Peyer's patch (tissue), 4 donors: ENCODE data around the gene KLF16. TPM values are rescaled to one million over a fixed set of nuclear protein-coding genes. Genes with fewer than 3 reads are reported as not detected.
A peak's percentile ranks its signal among the peaks of the same experiment; 100 is the strongest.
"Not testable (repeated sequence)": the region's sequence is repeated elsewhere in the genome, so short reads cannot be mapped to it uniquely, and the experiment has no call there.

Source experiments
- DNase-seq, 3 donors: peaks; one replicate each; pipeline ENCODE4 v3.0.0-alpha.2; 2017 to 2019
- H3K27ac ChIP-seq, 4 donors: fragments of 200-600 bp; sonication (generic); one replicate each; pipeline ENCODE4 v1.5.1; 2016 to 2019
- H3K27me3 ChIP-seq, 2 donors: fragments of 200-600 bp; sonication (generic); one replicate each; pipeline ENCODE4 v1.5.1; 2019
- H3K36me3 ChIP-seq, 3 donors: fragments of 200-600 bp; sonication (generic); one replicate each; pipeline ENCODE4 v1.5.1; 2016 to 2019
- H3K4me1 ChIP-seq, 4 donors: fragments of 200-600 bp; sonication (generic); one replicate each; pipeline ENCODE4 v1.5.1; 2016 to 2019
- H3K4me3 ChIP-seq, 4 donors: fragments of 200-600 bp; sonication (generic); 1 replicate in 3 of 4; 2 replicates in 1 of 4; pipeline ENCODE4 v1.5.1; 2016 to 2019; ENCODE audit warnings: mild to moderate bottlenecking in 1 of 4
- H3K9me3 ChIP-seq, 4 donors: fragments of 200-600 bp; sonication (generic); one replicate each; pipeline ENCODE4 v1.5.1; 2016 to 2019; ENCODE audit warnings: mild to moderate bottlenecking in 1 of 4
- POLR2A ChIP-seq, 2 donors: fragments of 450-650 bp; IDR thresholded peaks; one replicate each; pipeline ENCODE4 v1.5.1; 2017; ENCODE audit warnings: antibody characterized with exemption in 2 of 2, mild to moderate bottlenecking in 2 of 2, moderate library complexity in 2 of 2
- total RNA-seq, 4 donors: library from RNA; depleted of rRNA; stranded (reverse); fragments of >200 nt; gene quantifications; one replicate each; pipeline ENCODE4 v1.1.0, GENCODE V29; 2016
- TF ChIP-seq, protein P1 (sequence below), 6 experiments: fragments of 450-650 bp in 4 of 6; fragments of 200-600 bp in 2 of 6; sonication (generic) in 1 of 6; IDR thresholded peaks; one replicate each; pipeline ENCODE4 v1.5.1; 2017 to 2019; ENCODE audit warnings: antibody characterized with exemption in 6 of 6, mild to moderate bottlenecking in 3 of 6, moderate library complexity in 1 of 6

KLF16 gene
- total RNA-seq, 4 donors from 2014 or later = 10.3 to 18.2 (median 14.8) TPM

- H3K36me3 ChIP-seq = no peaks in the 10 kb centered on the region
- TF ChIP-seq POLR2A (IDR thresholded peaks at IDR 0.05) = no peak
- TF ChIP-seq, protein P1, sequence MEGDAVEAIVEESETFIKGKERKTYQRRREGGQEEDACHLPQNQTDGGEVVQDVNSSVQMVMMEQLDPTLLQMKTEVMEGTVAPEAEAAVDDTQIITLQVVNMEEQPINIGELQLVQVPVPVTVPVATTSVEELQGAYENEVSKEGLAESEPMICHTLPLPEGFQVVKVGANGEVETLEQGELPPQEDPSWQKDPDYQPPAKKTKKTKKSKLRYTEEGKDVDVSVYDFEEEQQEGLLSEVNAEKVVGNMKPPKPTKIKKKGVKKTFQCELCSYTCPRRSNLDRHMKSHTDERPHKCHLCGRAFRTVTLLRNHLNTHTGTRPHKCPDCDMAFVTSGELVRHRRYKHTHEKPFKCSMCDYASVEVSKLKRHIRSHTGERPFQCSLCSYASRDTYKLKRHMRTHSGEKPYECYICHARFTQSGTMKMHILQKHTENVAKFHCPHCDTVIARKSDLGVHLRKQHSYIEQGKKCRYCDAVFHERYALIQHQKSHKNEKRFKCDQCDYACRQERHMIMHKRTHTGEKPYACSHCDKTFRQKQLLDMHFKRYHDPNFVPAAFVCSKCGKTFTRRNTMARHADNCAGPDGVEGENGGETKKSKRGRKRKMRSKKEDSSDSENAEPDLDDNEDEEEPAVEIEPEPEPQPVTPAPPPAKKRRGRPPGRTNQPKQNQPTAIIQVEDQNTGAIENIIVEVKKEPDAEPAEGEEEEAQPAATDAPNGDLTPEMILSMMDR (IDR thresholded peaks at IDR 0.05) = no peak
- H3K27me3 ChIP-seq = no peaks in the 10 kb centered on the region
- H3K9me3 ChIP-seq = no peaks in the 10 kb centered on the region
- peaks cover 0 to 19% (median 14%) of the 10 kb centered on the region in 4 donors for H3K4me1 ChIP-seq
- DNase-seq = no peak
- no peak overlapping the region for H3K27ac ChIP-seq
- no peak overlapping the region for H3K4me3 ChIP-seq
Observed at GRCh38 chr19:1893791-1894190, 30.4 kb upstream of the KLF16 start.

DNA sequence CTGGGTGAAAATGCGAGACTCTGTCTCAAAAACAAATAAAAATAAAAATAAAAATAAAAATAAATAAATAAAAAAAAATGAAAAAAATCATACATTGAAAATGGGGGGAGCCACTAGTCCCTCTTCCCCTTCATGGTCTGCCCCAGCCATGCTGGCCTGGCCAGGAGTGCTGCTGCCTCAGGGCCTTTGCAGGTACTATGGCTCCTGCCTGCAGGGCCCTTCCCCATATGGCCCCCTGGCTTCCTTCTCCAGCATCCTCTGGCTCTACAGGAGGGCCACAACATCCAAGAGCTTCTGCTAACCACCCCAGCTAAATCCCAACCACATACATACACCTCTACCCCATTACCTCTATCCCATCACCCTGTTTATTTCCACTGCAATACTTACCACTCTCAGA is 26.5 kb upstream of the KLF16 start:
- Histone ChIP-seq H3K27ac (no peak overlapping the region), H3K36me3 (no peaks in the 10 kb centered on the region)

DNA sequence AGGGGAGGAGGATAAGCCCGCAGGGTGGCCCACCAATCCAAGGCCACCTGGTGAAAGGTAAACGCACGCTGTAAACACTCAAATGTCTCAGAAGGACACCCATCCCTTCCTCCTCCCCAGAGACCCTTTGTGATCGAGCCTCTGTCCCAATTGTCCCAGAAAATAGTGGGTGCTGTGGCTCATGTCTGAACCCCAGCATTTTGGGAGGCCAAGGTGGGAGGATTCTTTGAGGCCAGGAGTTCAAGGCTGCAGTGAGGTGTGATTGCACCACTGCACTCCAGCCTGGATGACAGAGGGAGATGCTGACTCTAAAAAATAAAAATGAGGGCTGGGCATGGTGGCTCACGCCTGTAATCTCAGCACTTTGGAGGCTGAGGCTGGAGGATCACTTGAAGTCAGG is 25.0 kb upstream of the KLF16 start:
- Histone ChIP-seq H3K4me3 (no peak overlapping the region), H3K27me3 (no peaks in the 10 kb centered on the region), H3K27ac (no peak overlapping the region), H3K9me3 (no peaks in the 10 kb centered on the region), H3K4me1 (peaks cover 0 to 16% (median 10%) of the 10 kb centered on the region in 4 donors), H3K36me3 (no peaks in the 10 kb centered on the region)
- TF ChIP-seq, protein P1 (IDR thresholded peaks at IDR 0.05) = no peak
- no peak for TF ChIP-seq POLR2A (IDR thresholded peaks at IDR 0.05)
- DNase-seq = no peak

More for the DNA sequence above, 26.5 kb upstream of the KLF16 start:
- no peak overlapping the region for H3K4me3 ChIP-seq
- H3K9me3 ChIP-seq = no peaks in the 10 kb centered on the region
- TF ChIP-seq, protein P1 (IDR thresholded peaks at IDR 0.05) = no peak
- no peak for TF ChIP-seq POLR2A (IDR thresholded peaks at IDR 0.05)
- DNase-seq = no peak
- H3K27me3 ChIP-seq = no peaks in the 10 kb centered on the region
- H3K4me1 ChIP-seq = peaks cover 0 to 4% (median under 1%) of the 10 kb centered on the region in 4 donors

- not testable (repeated sequence) for DNase-seq, H3K9me3 ChIP-seq, H3K4me3 ChIP-seq, H3K27me3 ChIP-seq, H3K27ac ChIP-seq, H3K36me3 ChIP-seq
- peaks cover 0 to 35% (median 23%) of the 10 kb centered on the region in 4 donors for H3K4me1 ChIP-seq
Observed at GRCh38 chr19:1886360-1886759, 23.0 kb upstream of the KLF16 start.

- peak; percentile 50 to 83 for TF ChIP-seq POLR2A (IDR thresholded peaks at IDR 0.05)
- DNase-seq = peak; percentile 95 to 98 (median 96)
- not testable (repeated sequence) for H3K9me3 ChIP-seq
Observed at GRCh38 chr19:1885398-1886119, 22.2 kb upstream of the KLF16 start, which contains the start of gene ABHD17A. Gene ABHD17A (minus strand): TSS chr19:1885496. CDS start chr19:1881566, 3,930 bp downstream.

DNA sequence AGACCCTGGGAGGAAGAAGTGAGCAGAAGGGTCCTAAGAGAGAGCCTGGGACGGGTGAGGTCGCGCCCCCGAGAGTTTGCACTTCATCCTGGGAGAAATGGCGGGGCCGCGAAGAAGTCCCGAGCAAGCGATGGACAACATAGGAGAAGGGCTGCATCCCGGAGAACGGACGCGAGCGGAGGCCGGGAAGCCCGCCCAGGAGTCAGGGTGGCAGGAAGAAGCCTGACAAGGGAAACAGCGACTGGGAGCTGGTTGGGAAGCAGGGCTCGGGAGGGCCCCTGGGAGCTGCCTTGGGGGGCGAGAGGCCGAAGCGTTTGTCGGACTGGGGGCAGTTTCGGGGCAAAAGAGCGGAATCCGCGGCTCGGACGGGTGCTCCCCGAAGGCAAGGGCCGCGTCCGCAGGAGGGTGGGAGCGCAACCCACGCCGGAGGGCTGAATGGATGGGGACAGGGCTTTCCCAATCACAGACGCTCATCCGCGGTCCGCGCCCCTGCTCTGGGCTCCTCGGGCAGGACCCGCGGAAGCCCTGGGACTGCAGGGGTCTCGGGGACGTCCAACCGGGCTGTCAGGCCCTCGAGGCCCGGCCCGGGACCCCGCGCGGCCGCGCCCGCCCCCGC is 21.4 kb upstream of the KLF16 start:
- Histone ChIP-seq H3K9me3 (no peaks in the 10 kb centered on the region), H3K36me3 (peaks cover 0 to 8% (median 0%) of the 10 kb centered on the region in 3 donors), H3K27me3 (no peaks in the 10 kb centered on the region), H3K27ac (peak overlapping the region; percentile 79 to 95 (median 89)), H3K4me3 (peak overlapping the region; percentile 80 to 99 (median 89)), H3K4me1 (peaks cover 0 to 49% (median 23%) of the 10 kb centered on the region in 4 donors)
- TF ChIP-seq, protein P1 (IDR thresholded peaks at IDR 0.05) = no peak
- TF ChIP-seq POLR2A (IDR thresholded peaks at IDR 0.05) = no peak
- DNase-seq = peak in 1 of 3 donors; percentile 65

More at GRCh38 chr19:1885398-1886119, 22.2 kb upstream of the KLF16 start, which contains the start of gene ABHD17A:
- H3K36me3 ChIP-seq, H3K27me3 ChIP-seq: not testable (repeated sequence)
- H3K4me1 ChIP-seq = peaks cover 0 to 42% (median 23%) of the 10 kb centered on the region in 4 donors
- H3K4me3 ChIP-seq = peak within 1 kb of the TSS; percentile 80 to 99 (median 89)
- peak within 1 kb of the TSS; percentile 79 to 95 (median 89) for H3K27ac ChIP-seq
